Glomerular endothelial cell (primary cell): ENCODE data around the gene RBM3. TPM values are rescaled to one million over a fixed set of nuclear protein-coding genes. Genes with fewer than 3 reads are reported as not detected.
A peak's percentile ranks its signal among the peaks of the same experiment; 100 is the strongest.
"Not testable (repeated sequence)": the region's sequence is repeated elsewhere in the genome, so short reads cannot be mapped to it uniquely, and the experiment has no call there.

Experiments
- DNase-seq: peaks from one replicate; pipeline ENCODE4 v3.0.0-alpha.2; 2011; ENCODE audit warnings: low read depth, low spot score; ENCODE audit errors: extremely low read depth
- total RNA-seq: library from RNA; depleted of rRNA; stranded (reverse); fragments of >200 nt; gene quantifications from 2 replicates; pipeline ENCODE4 v1.2.3, GENCODE V29; 2015

The RBM3 gene
- 261 and 308 TPM in 2 replicates for total RNA-seq

- no peak for DNase-seq
These were observed at the start of gene RBM3 for GRCh38 chrX:48574270-48575266. Gene RBM3, plus strand, starts transcription at chrX:48574484. Its CDS starts 697 bp downstream, at chrX:48575181.

- not testable (repeated sequence) for DNase-seq
These were observed 48.4 kb upstream of the RBM3 start for GRCh38 chrX:48525853-48526252.

GRCh38 chrX:48530736-48531135, 43.5 kb upstream of the RBM3 start:
- no peak for DNase-seq

- no peak for DNase-seq
These were observed 42.8 kb upstream of the RBM3 start for GRCh38 chrX:48531358-48531959.

GRCh38 chrX:48532161-48532560, 42.1 kb upstream of the RBM3 start:
- DNase-seq: no peak

- no peak for DNase-seq
These were observed 41.1 kb upstream of the RBM3 start for GRCh38 chrX:48533165-48533564.

- DNase-seq: no peak
These were observed 35.5 kb upstream of the RBM3 start for GRCh38 chrX:48538641-48539344.

GRCh38 chrX:48539345-48540027, 34.8 kb upstream of the RBM3 start, which contains the start of gene TBC1D25:
Gene TBC1D25, plus strand, starts transcription at chrX:48539714. Its CDS starts 84 bp downstream, at chrX:48539798.
- DNase-seq: peak; percentile 73

- DNase-seq: no peak
These were observed 34.3 kb upstream of the RBM3 start for GRCh38 chrX:48540028-48540375.

- no peak for DNase-seq
These were observed 33.8 kb upstream of the RBM3 start for GRCh38 chrX:48540480-48540879.

GRCh38 chrX:48541140-48541814, 33.0 kb upstream of the RBM3 start:
- DNase-seq: no peak

- DNase-seq: no peak
These were observed 25.4 kb upstream of the RBM3 start for GRCh38 chrX:48548871-48549270.

GRCh38 chrX:48555731-48556325, 18.5 kb upstream of the RBM3 start:
- not testable (repeated sequence) for DNase-seq

- no peak for DNase-seq
These were observed 16.0 kb upstream of the RBM3 start for GRCh38 chrX:48558271-48558670.

GRCh38 chrX:48559636-48560035, 14.6 kb upstream of the RBM3 start:
- DNase-seq: no peak

GRCh38 chrX:48560056-48560455, 14.2 kb upstream of the RBM3 start:
- DNase-seq: no peak

GRCh38 chrX:48560681-48561080, 13.6 kb upstream of the RBM3 start:
- DNase-seq: no peak

- DNase-seq: no peak
These were observed 4.3 kb upstream of the RBM3 start for GRCh38 chrX:48569958-48570357.

GRCh38 chrX:48573690-48574269, 504 bp upstream of the RBM3 start:
- peak; percentile 56 for DNase-seq
